CD4-positive, alpha-beta T cell treated with Interleukin-10 for 1 hour (primary cell): ENCODE results near the gene FIGNL1.
"Not testable (repeated sequence)": the region's sequence is repeated elsewhere in the genome, so short reads cannot be mapped to it uniquely, and the experiment has no call there.

Experiments used
- DNase-seq: peaks from one replicate; pipeline ENCODE4 v3.0.0-alpha.2; 2020

FIGNL1 gene

GRCh38 chr7:50470250-50471163 is 20.4 kb upstream of the FIGNL1 start:
- DNase-seq = no peak

DNA sequence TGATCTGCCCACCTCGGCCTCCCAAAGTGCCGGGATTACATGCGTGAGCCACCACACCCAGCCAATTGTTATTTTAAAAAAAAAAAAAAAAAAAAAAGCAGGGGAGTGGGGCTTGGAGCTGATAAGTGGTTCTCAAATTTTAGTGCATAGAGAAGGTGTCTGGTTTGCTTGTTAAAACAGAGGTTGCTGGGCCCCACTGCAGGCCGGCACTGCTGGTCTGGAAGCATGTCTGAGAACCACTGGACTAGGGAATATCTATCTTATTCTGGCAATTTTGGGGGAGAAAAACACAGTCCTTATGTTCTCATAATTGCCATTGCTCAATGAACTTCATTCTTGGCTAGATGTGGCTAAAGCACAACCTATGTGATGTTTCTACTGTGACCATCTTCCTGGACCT is 19.0 kb upstream of the FIGNL1 start:
- no peak for DNase-seq

- peak; percentile 79 for DNase-seq
Observed at GRCh38 chr7:50467817-50468610, 17.9 kb upstream of the FIGNL1 start.

- DNase-seq = no peak
Observed at GRCh38 chr7:50466815-50467585, 16.9 kb upstream of the FIGNL1 start.

- no peak for DNase-seq
Observed at GRCh38 chr7:50463035-50463434, 12.9 kb upstream of the FIGNL1 start.

DNA sequence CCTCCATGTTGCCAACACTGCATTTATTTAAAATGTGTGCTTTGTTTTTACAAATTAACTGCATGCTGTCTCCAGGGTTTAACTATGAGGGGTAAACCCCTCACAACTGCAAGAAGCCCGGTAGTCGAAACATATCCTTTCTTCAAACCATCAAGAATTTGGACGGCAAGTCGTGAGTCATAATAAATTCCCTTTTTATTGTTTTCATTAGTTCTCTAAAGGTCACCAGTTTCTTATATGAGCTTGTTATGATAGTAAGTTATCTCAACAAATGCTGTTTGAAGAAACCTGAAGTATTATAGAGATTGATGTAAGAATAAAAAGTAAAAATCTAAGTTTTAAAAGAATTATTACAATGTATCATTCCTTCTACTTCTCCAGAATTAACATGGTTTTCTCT is 12.2 kb upstream of the FIGNL1 start:
- DNase-seq = no peak

DNA sequence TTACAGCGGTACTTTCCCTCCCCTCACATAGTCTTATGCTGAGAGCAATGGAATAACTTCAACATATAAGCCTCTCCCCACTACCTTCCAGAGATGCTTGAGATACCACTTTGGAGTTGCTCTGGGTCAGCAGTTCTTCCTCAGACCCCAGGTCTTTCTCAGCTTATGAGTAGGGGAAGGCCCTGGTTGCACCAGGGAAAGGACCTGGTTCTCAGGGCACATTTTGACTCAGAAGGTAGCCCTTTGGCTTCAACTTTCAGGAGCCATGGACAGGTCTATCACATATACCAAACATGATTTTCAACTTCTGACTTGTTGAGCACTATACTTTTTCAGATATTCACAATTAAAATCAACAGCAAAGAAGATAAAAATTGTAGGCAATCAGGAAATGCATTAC is 11.5 kb upstream of the FIGNL1 start:
- DNase-seq = no peak

- not testable (repeated sequence) for DNase-seq
Observed at GRCh38 chr7:50459183-50459582, 9.0 kb upstream of the FIGNL1 start.

GRCh38 chr7:50458651-50459050 is 8.5 kb upstream of the FIGNL1 start:
- not testable (repeated sequence) for DNase-seq

GRCh38 chr7:50456371-50457123 is 6.4 kb upstream of the FIGNL1 start:
- no peak for DNase-seq

DNA sequence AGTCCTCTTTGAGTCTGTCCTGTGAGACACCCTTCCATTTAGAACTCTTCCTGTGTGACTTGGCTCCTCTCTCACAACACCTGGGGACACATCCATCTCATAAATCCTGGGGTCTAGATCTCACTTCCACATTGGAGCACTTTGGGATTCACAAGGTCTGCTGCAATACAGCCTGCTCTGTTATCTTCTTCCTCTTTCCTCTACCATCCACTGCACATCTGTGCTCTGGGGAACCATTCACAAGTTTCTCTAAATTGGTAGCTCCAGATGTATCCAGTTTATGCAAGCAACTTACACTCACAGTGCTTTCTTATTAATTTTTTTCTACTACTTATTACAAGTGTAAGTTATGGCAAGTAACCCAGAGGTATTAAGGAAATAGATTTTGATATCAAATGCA is 5.5 kb upstream of the FIGNL1 start:
- no peak for DNase-seq

DNA sequence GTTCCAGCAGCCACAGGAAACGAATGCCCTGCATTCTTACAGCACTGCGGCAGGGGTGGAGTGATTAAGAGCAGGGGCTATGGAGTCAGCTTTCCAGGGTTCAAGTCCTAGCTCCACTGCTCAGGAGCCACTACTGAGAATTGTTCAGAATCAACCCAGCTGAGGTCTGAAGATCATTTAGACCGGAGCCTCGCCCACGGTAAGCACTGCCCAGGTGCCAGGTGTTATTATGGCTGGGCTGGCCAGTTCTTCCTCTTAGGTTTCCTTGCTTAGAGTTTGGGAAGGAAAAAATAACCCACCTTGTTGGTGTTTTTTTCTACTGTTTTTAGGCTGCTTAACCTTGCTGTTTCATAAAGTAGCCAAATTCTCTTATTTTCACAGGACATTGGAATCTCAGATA is 4.8 kb upstream of the FIGNL1 start:
- DNase-seq = no peak

DNA sequence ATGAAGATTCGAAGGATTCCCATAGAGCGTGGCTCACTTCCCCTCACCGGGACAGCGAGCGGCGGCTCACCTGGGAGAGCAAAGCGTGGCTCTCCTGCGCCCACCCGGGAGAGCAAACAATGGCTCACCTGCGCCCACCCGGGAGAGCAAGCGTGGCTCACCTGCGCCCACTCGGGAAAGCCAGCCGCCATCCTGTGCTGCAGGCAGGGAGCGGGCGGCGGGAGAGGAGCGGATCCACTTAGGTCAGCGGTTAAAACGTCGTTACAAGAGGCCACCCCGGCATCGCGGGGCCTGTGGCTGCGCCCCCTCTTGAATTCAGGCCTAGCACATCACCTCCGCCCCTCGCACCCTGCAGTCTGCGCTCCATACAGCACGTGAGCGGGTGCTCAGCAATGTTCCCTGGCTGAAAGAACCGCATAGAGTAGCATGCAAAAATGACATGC is 461 bp upstream of the FIGNL1 start:
- DNase-seq = peak; percentile 24

GRCh38 chr7:50449501-50449880 is 659 bp downstream of the FIGNL1 start:
- DNase-seq = no peak

DNA sequence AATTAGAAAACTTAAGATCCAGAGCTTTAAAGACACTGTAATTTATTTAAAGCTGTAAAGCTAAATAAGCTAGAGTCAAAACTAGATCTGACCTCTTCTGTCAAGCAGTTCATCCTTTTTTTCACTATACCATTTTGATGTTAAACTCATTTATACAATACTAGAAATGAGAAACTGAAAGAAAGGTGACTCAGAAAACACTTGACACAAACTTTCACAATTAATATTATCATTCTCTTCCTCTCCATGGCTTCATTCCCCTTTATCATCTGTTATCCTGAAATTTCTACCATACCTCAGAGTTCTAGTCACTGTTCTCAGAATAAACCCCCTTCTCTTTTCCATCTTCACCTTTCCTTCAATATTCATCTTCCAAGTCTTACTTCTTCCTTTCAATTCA is 1.3 kb downstream of the FIGNL1 start:
- DNase-seq = no peak

- no peak for DNase-seq
Observed at GRCh38 chr7:50446542-50446960, 3.6 kb downstream of the FIGNL1 start.

DNA sequence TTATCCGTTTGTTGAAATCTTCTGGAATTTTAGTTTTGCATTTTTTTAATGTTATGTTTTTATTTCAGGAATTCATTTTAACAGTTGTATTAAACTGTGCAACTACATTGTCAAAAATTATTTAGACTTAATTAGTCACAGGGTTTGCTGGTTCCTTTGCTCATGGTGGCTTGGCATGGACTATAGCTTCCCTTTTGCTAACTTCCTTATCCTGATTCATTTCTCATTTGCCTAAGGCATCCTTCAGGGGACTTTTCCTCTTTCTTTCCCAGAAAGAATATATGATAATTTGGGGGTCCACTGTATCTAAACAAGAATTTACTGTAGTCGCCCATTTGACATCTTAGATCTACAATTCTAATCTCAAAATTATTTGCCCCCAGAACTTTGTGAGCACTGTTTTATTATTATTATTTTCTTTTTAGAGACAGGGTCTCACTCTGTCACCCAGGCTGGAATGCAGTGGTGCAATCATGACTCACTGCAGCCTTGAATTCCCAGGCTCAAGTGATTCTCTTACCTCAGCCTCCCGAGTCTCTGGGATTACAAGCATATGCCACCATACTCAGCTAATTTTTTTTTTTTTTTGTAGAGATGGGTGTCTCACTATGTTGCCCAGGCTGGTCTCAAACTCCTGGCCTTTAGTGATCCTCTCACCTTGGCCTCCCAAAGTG is 13.9 kb downstream of the FIGNL1 start:
- DNase-seq = no peak

GRCh38 chr7:50431722-50432305 is 18.3 kb downstream of the FIGNL1 start:
- no peak for DNase-seq

- no peak for DNase-seq
Observed at GRCh38 chr7:50431316-50431715, 18.8 kb downstream of the FIGNL1 start.

GRCh38 chr7:50428911-50429310 is 21.2 kb downstream of the FIGNL1 start:
- no peak for DNase-seq

DNA sequence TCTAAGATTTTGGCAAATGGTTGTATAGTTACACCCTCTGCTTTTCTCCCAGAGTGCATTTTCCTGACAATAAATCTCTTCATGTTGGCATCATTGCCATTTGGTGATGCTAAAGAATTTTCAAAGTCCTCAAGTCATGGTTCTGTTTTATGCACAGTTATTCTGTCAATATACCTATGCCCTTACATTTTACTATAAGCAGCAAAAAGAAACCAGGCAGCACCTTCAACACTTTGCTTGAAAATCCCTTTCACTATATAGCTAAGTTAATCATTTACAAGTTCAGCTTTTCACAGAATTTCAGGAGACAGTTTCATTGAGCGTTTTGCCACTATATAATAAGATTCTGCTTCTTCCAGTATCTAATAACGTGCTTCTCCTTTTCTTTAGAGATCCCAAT is 22.6 kb downstream of the FIGNL1 start:
- DNase-seq = no peak
